Osteocyte (in vitro differentiated cells): ENCODE measurements around the gene RRP9. TPM values are rescaled to one million over a fixed set of nuclear protein-coding genes. Genes with fewer than 3 reads are reported as not detected.

Experiments
- DNase-seq: peaks from one replicate; pipeline ENCODE4 v3.0.0; 2021; ENCODE audit warnings: mixed read lengths; ENCODE audit not compliant: unreplicated experiment; ENCODE audit errors: extremely low spot score
- H3K27ac Mint-ChIP-seq: one replicate; pipeline ENCODE4 v1.8.0; 2021; ENCODE audit warnings: mild to moderate bottlenecking, mixed read lengths; ENCODE audit not compliant: unreplicated experiment
- H3K27me3 Mint-ChIP-seq: one replicate; pipeline ENCODE4 v1.8.0; 2021; ENCODE audit warnings: mixed read lengths; ENCODE audit not compliant: unreplicated experiment
- H3K36me3 Mint-ChIP-seq: one replicate; pipeline ENCODE4 v1.8.0; 2021; ENCODE audit warnings: mixed read lengths; ENCODE audit not compliant: unreplicated experiment
- H3K4me1 Mint-ChIP-seq: one replicate; pipeline ENCODE4 v1.8.0; 2021; ENCODE audit warnings: mixed read lengths; ENCODE audit not compliant: unreplicated experiment
- H3K4me3 Mint-ChIP-seq: one replicate; pipeline ENCODE4 v1.8.0; 2021; ENCODE audit warnings: mild to moderate bottlenecking, moderate library complexity, mixed read lengths; ENCODE audit not compliant: unreplicated experiment
- H3K9me3 Mint-ChIP-seq: one replicate; pipeline ENCODE4 v1.8.0; 2021; ENCODE audit warnings: mixed read lengths; ENCODE audit not compliant: unreplicated experiment
- total RNA-seq: library from RNA; stranded (reverse); gene quantifications from 2 replicates; pipeline ENCODE4 v1.2.1, GENCODE V29; 2021
- TF ChIP-seq, protein P1 (sequence below): fragments of 200-600 bp; sonication (generic); IDR thresholded peaks from 2 replicates; pipeline ENCODE4 v1.5.0; 2021; ENCODE audit warnings: antibody characterized with exemption, mild to moderate bottlenecking, moderate library complexity

Gene RRP9
- total RNA-seq, 1 donor from 2014 or later, result 20.7 TPM

DNA sequence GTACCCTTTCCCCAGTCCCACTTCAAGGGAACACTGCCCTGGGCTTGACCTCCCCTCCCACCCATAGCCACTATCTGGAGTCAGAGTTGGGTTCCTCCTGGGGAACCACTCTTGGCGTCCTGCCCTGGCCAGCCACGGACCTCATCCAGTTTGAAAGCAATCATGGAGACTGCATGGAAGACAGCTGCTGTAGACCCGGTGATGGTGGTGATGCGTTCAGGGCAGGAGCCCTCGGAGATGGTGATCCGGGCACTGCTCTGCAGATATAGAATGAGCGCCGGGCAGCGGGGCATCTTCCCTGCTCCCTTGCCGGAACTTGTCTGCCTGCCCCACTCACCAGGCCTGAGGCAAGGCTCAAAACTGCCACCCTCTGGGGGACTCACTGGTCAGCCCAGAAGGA is 18.7 kb upstream of the RRP9 start:
- TF ChIP-seq, protein P1, sequence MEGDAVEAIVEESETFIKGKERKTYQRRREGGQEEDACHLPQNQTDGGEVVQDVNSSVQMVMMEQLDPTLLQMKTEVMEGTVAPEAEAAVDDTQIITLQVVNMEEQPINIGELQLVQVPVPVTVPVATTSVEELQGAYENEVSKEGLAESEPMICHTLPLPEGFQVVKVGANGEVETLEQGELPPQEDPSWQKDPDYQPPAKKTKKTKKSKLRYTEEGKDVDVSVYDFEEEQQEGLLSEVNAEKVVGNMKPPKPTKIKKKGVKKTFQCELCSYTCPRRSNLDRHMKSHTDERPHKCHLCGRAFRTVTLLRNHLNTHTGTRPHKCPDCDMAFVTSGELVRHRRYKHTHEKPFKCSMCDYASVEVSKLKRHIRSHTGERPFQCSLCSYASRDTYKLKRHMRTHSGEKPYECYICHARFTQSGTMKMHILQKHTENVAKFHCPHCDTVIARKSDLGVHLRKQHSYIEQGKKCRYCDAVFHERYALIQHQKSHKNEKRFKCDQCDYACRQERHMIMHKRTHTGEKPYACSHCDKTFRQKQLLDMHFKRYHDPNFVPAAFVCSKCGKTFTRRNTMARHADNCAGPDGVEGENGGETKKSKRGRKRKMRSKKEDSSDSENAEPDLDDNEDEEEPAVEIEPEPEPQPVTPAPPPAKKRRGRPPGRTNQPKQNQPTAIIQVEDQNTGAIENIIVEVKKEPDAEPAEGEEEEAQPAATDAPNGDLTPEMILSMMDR, result no peak
- no peak overlapping the region for H3K27ac Mint-ChIP-seq
- H3K36me3 Mint-ChIP-seq, result peaks cover 3% of the 10 kb centered on the region
- H3K4me1 Mint-ChIP-seq, result peaks cover 7% of the 10 kb centered on the region
- H3K9me3 Mint-ChIP-seq, result no peaks in the 10 kb centered on the region
- no peaks in the 10 kb centered on the region for H3K27me3 Mint-ChIP-seq
- H3K4me3 Mint-ChIP-seq, result no peak overlapping the region
- no peak for DNase-seq

DNA sequence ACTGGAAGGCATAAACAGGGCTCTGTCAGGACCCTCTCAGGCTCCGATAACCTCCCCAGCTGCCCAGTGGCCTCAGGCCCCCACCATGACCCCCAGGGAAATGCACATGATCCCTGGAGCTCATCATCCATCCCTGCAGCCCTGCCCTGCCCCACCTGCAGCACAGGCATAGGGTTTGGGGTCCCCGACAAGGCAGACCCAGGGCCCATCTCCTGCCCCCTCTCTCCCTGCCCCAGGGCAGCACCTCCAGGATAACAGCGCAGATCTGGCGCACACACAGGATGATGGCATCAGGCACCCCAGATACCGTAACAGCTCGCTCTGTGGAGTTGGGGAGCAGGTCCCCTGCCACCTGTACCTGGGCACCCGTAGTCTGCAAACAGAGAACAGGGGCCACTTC is 17.9 kb upstream of the RRP9 start:
- Mint-ChIP-seq H3K9me3 (no peaks in the 10 kb centered on the region), H3K4me1 (no peaks in the 10 kb centered on the region), H3K27ac (no peak overlapping the region)

GRCh38 chr3:51958603-51959521 is 17.2 kb upstream of the RRP9 start:
- Mint-ChIP-seq H3K27me3 (peaks cover 3% of the 10 kb centered on the region), H3K4me3 (no peak overlapping the region), H3K9me3 (no peaks in the 10 kb centered on the region), H3K36me3 (peaks cover 3% of the 10 kb centered on the region), H3K4me1 (no peaks in the 10 kb centered on the region), H3K27ac (no peak overlapping the region)
- TF ChIP-seq, protein P1, result no peak
- no peak for DNase-seq

More for the DNA sequence above, 17.9 kb upstream of the RRP9 start:
- TF ChIP-seq, protein P1, result no peak
- peaks cover 3% of the 10 kb centered on the region for H3K36me3 Mint-ChIP-seq
- DNase-seq, result no peak
- no peaks in the 10 kb centered on the region for H3K27me3 Mint-ChIP-seq
- no peak overlapping the region for H3K4me3 Mint-ChIP-seq

- no peaks in the 10 kb centered on the region for H3K9me3 Mint-ChIP-seq
- no peak for DNase-seq
- TF ChIP-seq, protein P1, result no peak
- no peaks in the 10 kb centered on the region for H3K4me1 Mint-ChIP-seq
- peaks cover 5% of the 10 kb centered on the region for H3K27me3 Mint-ChIP-seq
- no peak overlapping the region for H3K27ac Mint-ChIP-seq
- H3K36me3 Mint-ChIP-seq, result peaks cover 3% of the 10 kb centered on the region
- no peak overlapping the region for H3K4me3 Mint-ChIP-seq
Observed at GRCh38 chr3:51957520-51958205, 16.0 kb upstream of the RRP9 start.
